Transverse colon (tissue), 4 donors: ENCODE results near the gene SUFU. TPM values are rescaled to one million over a fixed set of nuclear protein-coding genes. Genes with fewer than 3 reads are reported as not detected.

Source experiments
- DNase-seq: peaks from one replicate; pipeline ENCODE4 v3.0.0-alpha.2; 2019
- H3K27ac ChIP-seq, 4 donors: fragments of 200-600 bp; sonication (generic); 2 replicates each; pipeline ENCODE4 v1.5.1; 2016 to 2018; ENCODE audit warnings: inconsistent platforms in 4 of 4
- H3K27me3 ChIP-seq: fragments of 200-600 bp; sonication (generic); 2 replicates; pipeline ENCODE4 v1.5.1; 2017; ENCODE audit warnings: inconsistent platforms
- H3K36me3 ChIP-seq, 4 donors: fragments of 200-600 bp; sonication (generic); 2 replicates each; pipeline ENCODE4 v1.5.1; 2017 to 2019; ENCODE audit warnings: inconsistent platforms in 4 of 4
- H3K4me1 ChIP-seq, 4 donors: fragments of 200-600 bp; sonication (generic); 2 replicates each; pipeline ENCODE4 v1.5.1; 2017 to 2020; ENCODE audit warnings: inconsistent platforms in 4 of 4
- H3K4me3 ChIP-seq, 4 donors: fragments of 200-600 bp; sonication (generic); 1 replicate in 1 of 4; 2 replicates in 3 of 4; pipeline versions ENCODE4 v1.5.1 to v1.6.1; 2017 to 2019; ENCODE audit warnings: inconsistent platforms in 4 of 4
- H3K9me3 ChIP-seq, 2 donors: fragments of 200-600 bp; sonication (generic); 2 replicates each; pipeline ENCODE4 v1.5.1; 2017 to 2019; ENCODE audit warnings: inconsistent platforms in 2 of 2
- CTCF ChIP-seq, 5 experiments: fragments of 200-600 bp in 3 of 5; fragments of 450-650 bp in 2 of 5; sonication (generic) in 3 of 5; IDR thresholded peaks; 1 replicate in 2 of 5; 2 replicates in 3 of 5; pipeline ENCODE4 v1.5.1; 2016 to 2017; ENCODE audit warnings: antibody characterized with exemption in 5 of 5, inconsistent platforms in 3 of 5, mild to moderate bottlenecking in 2 of 5, moderate library complexity in 1 of 5
- EP300 ChIP-seq: sonication (generic); formaldehyde crosslinking; IDR thresholded peaks from one replicate; pipeline ENCODE4 v1.6.1; 2017; ENCODE audit warnings: antibody characterized with exemption, low read depth
- POLR2A ChIP-seq: fragments of 450-650 bp; IDR thresholded peaks from one replicate; pipeline ENCODE4 v1.6.1; 2016; ENCODE audit warnings: antibody characterized with exemption, mild to moderate bottlenecking, moderate library complexity
- POLR2AphosphoS5 ChIP-seq, 3 donors: sonication (generic); formaldehyde crosslinking; IDR thresholded peaks; one replicate each; pipeline ENCODE4 v1.6.1; 2016; ENCODE audit warnings: antibody characterized with exemption in 3 of 3
- WGBS, 2 donors: methylation state at CpG; one replicate each; pipeline ENCODE4 v1.1.5; 2018; ENCODE audit warnings: low coverage in 1 of 2; 5-methylcytosine and 5-hydroxymethylcytosine counted together
- in situ Hi-C, 4 donors: fragments of 200-750 bp; cut with MboI; loops; one replicate each; pipeline versions ENCODE4 v1.15.0 to v1.15.1; 2017; ENCODE audit warnings: low sequenced_read_pairs in 3 of 4, low pct_ligation_motif_present in 1 of 4, low pct_unique_long_range_greater_than_20kb in 1 of 4
- intact Hi-C: fragments of 100-400 bp; cut with DNase I; formaldehyde crosslinking; loops from one replicate; pipeline ENCODE4 v1.15.1; 2023; ENCODE audit warnings: low total_unique reads
- total RNA-seq, 4 donors: library from RNA; depleted of rRNA; stranded (reverse); fragments of >200 nt; gene quantifications; one replicate each; pipeline ENCODE4 v1.1.0, GENCODE V29; 2016

The SUFU gene
- total RNA-seq, 4 donors from 2014 or later = 5.4 to 13.8 (median 6.6) TPM

- intact Hi-C loops (loop anchor here (10.0 kb wide), 1 partner anchor 189 kb away; the partner anchor contains the start of gene NFKB2), in situ Hi-C loops (loop anchor here in 2 of 4 donors (5.0 to 25.0 kb wide), 3 partner anchors 69 to 196 kb away; partner anchors contain the start of gene NFKB2 (in 1 of the 2))
- no peak overlapping the region for H3K27ac ChIP-seq
- no peaks in the 10 kb centered on the region for H3K36me3 ChIP-seq
- H3K27me3 ChIP-seq = no peaks in the 10 kb centered on the region
- TF ChIP-seq POLR2AphosphoS5 (IDR thresholded peaks at IDR 0.05) (no peak), CTCF (IDR thresholded peaks at IDR 0.05) (peak; percentile 80 to 89 (median 83)), EP300 (no peak)
- 39 to 67% methylated on average over 4 to 11 of the region's 11 CpGs for WGBS, 2 donors
- no peak overlapping the region for H3K4me3 ChIP-seq
- H3K4me1 ChIP-seq = peaks cover 0 to 23% (median 0%) of the 10 kb centered on the region in 4 donors
- DNase-seq = peak; percentile 86
- no peaks in the 10 kb centered on the region for H3K9me3 ChIP-seq
Measured at GRCh38 chr10:102583435-102584417, 80.0 kb downstream of the SUFU start.

- Histone ChIP-seq H3K27ac (no peak overlapping the region), H3K4me1 (peaks cover 0 to 16% (median 0%) of the 10 kb centered on the region in 4 donors), H3K27me3 (no peaks in the 10 kb centered on the region), H3K9me3 (no peaks in the 10 kb centered on the region), H3K36me3 (no peaks in the 10 kb centered on the region), H3K4me3 (no peak overlapping the region)
- TF ChIP-seq EP300 (no peak), CTCF (IDR thresholded peaks at IDR 0.05) (no peak), POLR2A (no peak), POLR2AphosphoS5 (IDR thresholded peaks at IDR 0.05) (no peak)
- intact Hi-C loops (loop anchor here (10.0 kb wide), 1 partner anchor 190 kb away; the partner anchor contains the start of gene NFKB2), in situ Hi-C loops (loop anchor here in 3 of 4 donors (5.0 to 25.0 kb wide), 3 partner anchors 70 to 198 kb away; partner anchors contain the start of gene NFKB2 (in 1 of the 3))
- no peak for DNase-seq
- 59 to 71% methylated on average over 1 of the region's 1 CpG for WGBS, 2 donors
Measured at GRCh38 chr10:102585026-102585425, 81.3 kb downstream of the SUFU start.

GRCh38 chr10:102586858-102587257, 83.1 kb downstream of the SUFU start:
- WGBS, 2 donors = 91 to 100% methylated on average over 1 of the region's 1 CpG
- peaks cover 0 to 4% (median 0%) of the 10 kb centered on the region in 4 donors for H3K4me1 ChIP-seq
- no peak for DNase-seq
- intact Hi-C loops = loop anchor here (10.0 kb wide), 1 partner anchor 192 kb away; the partner anchor contains the start of gene NFKB2
- H3K27ac ChIP-seq = no peak overlapping the region
- no peaks in the 10 kb centered on the region for H3K9me3 ChIP-seq
- in situ Hi-C loops = loop anchor here in 3 of 4 donors (5.0 to 25.0 kb wide), 3 partner anchors 72 to 200 kb away; partner anchors contain the start of gene NFKB2 (in 1 of the 3)
- no peak overlapping the region for H3K4me3 ChIP-seq
- no peaks in the 10 kb centered on the region for H3K27me3 ChIP-seq
- H3K36me3 ChIP-seq = no peaks in the 10 kb centered on the region
- no peak for TF ChIP-seq POLR2AphosphoS5 (IDR thresholded peaks at IDR 0.05)
- no peak for TF ChIP-seq EP300
- no peak for TF ChIP-seq POLR2A
- TF ChIP-seq CTCF (IDR thresholded peaks at IDR 0.05) = no peak

GRCh38 chr10:102588875-102589274, 85.1 kb downstream of the SUFU start:
- Histone ChIP-seq H3K4me3 (no peak overlapping the region), H3K27ac (no peak overlapping the region), H3K4me1 (peaks cover 0 to 5% (median 1%) of the 10 kb centered on the region in 4 donors), H3K27me3 (no peaks in the 10 kb centered on the region), H3K36me3 (no peaks in the 10 kb centered on the region), H3K9me3 (no peaks in the 10 kb centered on the region)
- intact Hi-C loops (loop anchor here (10.0 kb wide), 1 partner anchor 194 kb away; the partner anchor contains the start of gene NFKB2), in situ Hi-C loops (loop anchor here in 3 of 4 donors (5.0 to 25.0 kb wide), 3 partner anchors 74 to 202 kb away; partner anchors contain the start of gene NFKB2 (in 1 of the 3))
- no peak for DNase-seq
- WGBS, 2 donors = 100% methylated on average over 1 of the region's 1 CpG; no CpG with 5 or more reads in 1 of the 2 donors
- TF ChIP-seq POLR2AphosphoS5 (IDR thresholded peaks at IDR 0.05) (no peak), CTCF (IDR thresholded peaks at IDR 0.05) (no peak), EP300 (no peak), POLR2A (no peak)
